ENCODE measurements around the gene CDK1.

CDK1 gene

DNA sequence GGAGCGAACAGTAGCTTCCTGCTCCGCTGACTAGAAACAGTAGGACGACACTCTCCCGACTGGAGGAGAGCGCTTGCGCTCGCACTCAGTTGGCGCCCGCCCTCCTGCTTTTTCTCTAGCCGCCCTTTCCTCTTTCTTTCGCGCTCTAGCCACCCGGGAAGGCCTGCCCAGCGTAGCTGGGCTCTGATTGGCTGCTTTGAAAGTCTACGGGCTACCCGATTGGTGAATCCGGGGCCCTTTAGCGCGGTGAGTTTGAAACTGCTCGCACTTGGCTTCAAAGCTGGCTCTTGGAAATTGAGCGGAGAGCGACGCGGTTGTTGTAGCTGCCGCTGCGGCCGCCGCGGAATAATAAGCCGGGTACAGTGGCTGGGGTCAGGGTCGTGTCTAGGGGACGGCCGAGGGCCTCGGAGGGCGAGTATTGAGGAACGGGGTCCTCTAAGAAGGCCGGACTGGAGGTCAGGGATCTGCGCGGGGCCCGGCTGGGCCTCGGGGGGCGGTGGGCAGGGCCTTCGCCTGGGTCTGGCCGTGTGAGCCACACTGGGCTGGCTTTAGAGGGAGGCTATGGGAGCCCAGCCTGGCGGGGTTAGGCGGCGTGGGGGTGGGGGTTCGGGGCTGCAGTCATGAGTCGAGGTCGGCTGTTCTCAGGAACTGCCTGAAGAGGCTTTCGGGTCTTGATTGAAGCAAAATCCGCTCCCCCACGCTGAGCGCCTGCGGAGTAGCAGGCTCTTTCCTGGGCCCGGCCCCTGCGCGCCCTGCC lies at the start of gene CDK1:
TSS of gene CDK1 (plus strand) at position 265 of the 757 bp plus-strand sequence. CDS start 1,688 bp downstream, outside the sequence.
- DNase-seq (ENCODE audit: low read depth): peak; percentile 89

- no peak for DNase-seq (ENCODE audit: low read depth)
Observed at GRCh38 chr10:60729106-60729505, 49.2 kb upstream of the CDK1 start.

- peak; percentile 1 for DNase-seq (ENCODE audit: low read depth)
Observed at GRCh38 chr10:60731134-60731885, 47.0 kb upstream of the CDK1 start.

DNA sequence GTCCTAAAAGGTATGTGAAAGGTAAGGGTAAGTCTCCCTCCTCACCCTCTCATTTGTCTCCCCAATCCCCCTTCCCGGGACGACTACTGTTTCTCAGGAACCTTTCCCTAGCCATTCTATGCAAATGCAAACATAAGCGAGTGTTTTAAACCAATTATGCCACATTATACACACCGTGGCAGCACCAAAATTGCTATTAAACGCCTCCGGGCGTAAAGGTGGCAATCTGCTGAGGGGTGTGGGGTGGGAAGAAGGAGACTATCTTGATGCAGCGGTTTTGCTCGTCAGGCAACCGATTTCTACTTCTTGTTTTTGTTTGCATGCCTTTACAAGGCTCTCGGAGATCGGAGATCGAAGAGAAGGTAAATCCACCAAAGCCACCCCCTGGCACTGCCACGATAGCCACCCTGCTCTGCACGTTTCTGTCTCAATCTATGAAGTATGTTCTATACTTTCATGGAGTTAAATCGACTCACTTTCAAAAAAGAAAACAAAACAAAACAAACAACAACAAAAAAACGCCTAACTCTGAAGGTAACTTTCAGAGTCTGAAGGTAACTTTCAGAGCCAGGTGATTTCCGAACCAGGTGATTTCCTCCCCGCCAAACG lies 46.0 kb upstream of the CDK1 start:
- DNase-seq (ENCODE audit: low read depth): no peak

- peak; percentile 29 for DNase-seq (ENCODE audit: low read depth)
Observed at GRCh38 chr10:60732807-60733516, 45.3 kb upstream of the CDK1 start.

DNA sequence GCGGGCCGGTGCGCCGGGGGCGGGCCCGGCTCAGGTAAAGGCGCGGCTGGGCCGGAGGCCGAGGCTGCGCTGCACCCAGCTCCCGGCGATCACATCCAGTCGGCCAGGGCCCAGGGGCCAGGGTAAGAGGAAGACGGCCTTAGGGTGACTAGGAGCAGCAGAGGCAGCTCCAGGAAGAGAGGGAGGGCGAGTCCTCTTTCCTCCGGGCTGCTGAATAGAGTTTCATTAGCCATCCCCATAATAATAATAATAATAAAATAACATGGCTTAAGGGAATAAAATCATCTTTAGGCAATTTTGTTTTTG lies 44.8 kb upstream of the CDK1 start:
- DNase-seq (ENCODE audit: low read depth): no peak

DNA sequence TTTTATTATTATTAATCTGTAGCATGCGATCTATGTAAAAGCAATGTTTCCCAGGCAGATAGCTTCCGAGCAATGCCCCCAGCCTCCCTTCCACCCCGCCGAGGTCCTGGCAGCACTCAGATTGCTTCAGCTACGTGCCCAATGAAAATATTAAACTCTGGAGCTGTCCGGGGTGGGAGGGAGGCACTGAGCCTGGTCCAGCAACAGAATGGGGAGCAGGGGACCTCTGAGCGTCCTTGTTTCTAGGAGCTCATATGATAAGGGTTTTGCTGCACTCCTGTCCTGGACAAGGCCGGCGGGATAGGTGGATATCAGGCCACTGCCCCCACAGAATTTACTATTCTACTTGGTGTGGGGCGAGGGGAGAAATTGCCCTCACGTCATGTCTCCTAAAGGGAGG lies 44.5 kb upstream of the CDK1 start:
- DNase-seq (ENCODE audit: low read depth): no peak

GRCh38 chr10:60734226-60734625 lies 44.1 kb upstream of the CDK1 start:
- no peak for DNase-seq (ENCODE audit: low read depth)

DNA sequence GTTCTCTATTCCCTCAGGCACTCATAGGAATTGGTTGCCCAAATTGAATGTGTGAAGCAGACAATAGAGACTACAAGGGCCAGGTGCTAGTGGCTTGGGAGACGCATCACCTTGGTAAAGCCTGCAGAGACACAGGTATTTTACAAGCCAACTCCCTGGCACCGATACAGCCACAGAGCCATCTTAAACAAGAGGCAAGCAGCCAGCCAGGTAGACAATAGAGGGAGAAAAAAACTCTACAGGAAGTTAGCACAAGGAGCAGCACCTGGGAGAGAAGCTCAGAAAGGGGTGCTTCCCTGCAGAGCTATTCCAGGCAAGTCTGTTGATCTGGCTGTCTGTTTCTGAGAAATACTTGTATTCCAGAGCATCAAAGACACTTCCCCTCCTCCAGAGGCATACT lies 43.0 kb upstream of the CDK1 start:
- no peak for DNase-seq (ENCODE audit: low read depth)

GRCh38 chr10:60737242-60737641 lies 41.0 kb upstream of the CDK1 start:
- no peak for DNase-seq (ENCODE audit: low read depth)

GRCh38 chr10:60739558-60739957 lies 38.7 kb upstream of the CDK1 start:
- DNase-seq (ENCODE audit: low read depth): no peak

DNA sequence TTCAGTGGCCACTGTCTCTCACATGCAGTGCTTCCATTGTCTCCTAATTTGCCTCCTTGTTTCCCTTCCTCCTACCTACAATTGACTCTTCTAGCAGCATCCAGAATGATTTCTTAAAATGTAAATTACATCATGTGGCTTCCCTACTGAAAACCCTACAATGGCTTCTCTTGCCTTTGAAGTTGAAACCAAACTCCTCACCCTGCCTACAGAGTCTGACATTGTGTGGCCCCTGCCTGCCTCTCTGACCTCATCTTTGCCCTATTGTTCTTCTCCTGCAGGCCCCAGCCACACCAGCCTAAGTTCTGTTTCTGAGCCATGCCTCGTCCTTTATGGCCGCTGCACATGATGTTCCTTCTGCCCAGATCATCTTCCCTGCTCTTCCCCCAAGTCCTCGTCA lies 35.8 kb upstream of the CDK1 start:
- no peak for DNase-seq (ENCODE audit: low read depth)

- DNase-seq (ENCODE audit: low read depth): no peak
Observed at GRCh38 chr10:60747817-60748469, 30.3 kb upstream of the CDK1 start.

- no peak for DNase-seq (ENCODE audit: low read depth)
Observed at GRCh38 chr10:60753152-60753551, 25.1 kb upstream of the CDK1 start.

DNA sequence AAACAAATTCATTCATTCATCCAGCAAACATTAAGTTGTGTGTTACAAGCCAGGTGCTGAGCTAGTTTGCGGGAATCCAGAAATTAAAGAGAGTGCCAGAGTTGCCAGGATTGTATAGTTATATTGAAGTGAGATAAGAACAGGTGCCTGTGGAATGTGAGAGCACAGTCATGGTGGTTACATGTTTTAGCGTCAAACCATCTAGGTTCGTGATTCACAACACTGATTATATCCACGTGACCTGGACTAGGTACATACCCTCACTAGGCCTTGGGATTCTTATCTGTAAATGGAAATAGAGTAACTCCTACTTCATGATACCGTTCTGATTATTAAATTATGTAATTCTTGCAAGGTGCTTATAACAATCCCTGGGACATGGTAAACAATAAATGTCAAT lies 24.5 kb upstream of the CDK1 start:
- DNase-seq (ENCODE audit: low read depth): no peak

GRCh38 chr10:60757420-60757895 lies 20.8 kb upstream of the CDK1 start:
- DNase-seq (ENCODE audit: low read depth): no peak

DNA sequence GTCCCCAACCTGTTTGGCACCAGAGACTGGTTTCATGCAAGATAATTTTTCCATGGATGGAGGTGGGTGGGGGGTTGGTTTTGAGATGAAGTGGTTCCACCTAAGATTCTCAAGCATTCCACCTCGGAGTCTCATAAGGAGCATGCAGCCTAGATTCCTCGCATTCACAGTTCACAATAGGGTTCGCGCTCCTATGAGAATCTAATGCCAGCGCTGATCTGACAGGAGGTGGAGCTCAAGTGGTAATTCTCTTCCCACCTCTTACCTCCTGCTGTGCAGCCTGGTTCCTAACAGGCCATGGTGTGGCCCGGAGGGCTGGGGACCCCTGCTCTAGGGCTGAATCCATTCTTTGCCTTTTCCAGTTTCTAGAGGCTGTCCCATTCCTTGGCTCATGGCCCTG lies 19.1 kb upstream of the CDK1 start:
- DNase-seq (ENCODE audit: low read depth): no peak

- DNase-seq (ENCODE audit: low read depth): no peak
Observed at GRCh38 chr10:60760711-60761210, 17.5 kb upstream of the CDK1 start.

DNA sequence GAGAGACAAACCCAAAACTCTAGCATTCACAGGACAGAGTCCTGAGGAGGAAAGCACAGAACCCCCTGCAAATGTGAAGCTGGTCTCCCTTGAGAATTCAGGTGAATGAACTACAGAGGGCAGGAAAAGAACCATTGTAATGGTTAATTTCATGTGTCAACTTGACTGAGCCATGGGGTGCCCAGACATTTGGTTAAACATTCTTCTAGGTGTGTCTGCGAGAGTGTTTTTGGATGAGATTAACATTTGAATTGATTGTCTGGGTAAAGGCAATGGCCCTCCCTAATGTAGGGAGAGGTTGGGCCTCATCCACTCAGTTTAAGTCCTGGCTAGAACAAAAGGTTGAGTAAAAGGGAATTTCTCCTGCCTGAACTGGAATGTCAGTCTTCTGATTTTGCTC lies 15.7 kb upstream of the CDK1 start:
- DNase-seq (ENCODE audit: low read depth): no peak

- DNase-seq (ENCODE audit: low read depth): no peak
Observed at GRCh38 chr10:60767424-60767823, 10.9 kb upstream of the CDK1 start.

DNA sequence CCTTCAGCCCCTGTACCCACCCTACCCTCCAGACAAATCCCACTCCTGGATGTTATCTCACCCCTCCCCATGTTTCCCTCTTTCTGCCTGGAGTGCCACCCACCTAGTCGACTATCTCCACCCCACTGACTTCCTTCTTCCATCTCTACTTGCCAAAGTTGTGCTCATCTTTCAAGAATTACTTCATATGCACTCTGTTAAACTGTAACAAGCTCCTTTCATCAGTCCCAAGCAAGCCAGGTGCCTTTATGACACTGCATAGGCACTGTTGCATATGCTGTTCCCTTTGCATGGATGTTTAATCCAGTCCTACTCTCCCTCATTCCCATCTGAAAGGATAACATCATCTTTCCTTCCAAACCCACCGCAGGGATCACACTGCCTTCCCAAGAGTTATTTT lies 8.9 kb upstream of the CDK1 start:
- no peak for DNase-seq (ENCODE audit: low read depth)

DNA sequence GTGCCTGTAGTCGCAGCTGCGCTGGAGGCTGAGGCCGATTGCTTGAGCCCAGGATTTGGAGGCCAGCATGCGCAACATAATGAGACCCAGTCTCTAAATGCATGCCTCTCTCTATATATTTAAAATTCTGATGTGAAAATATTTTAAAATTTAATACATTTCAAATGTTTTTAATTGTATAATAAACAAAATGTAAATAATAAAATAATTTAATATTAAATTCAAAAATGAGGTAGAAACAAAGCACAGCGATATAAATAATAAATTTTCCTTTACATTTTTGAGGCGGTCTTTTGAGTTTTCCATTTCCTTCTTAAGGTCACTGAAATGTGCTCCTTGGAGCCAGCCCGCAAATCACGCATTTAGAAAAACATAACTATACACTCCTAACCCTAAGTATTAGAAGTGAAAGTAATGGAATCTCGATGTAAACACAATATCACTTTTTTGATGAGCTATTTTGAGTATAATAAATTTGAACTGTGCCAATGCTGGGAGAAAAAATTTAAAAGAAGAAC lies 523 bp upstream of the CDK1 start:
- no peak for DNase-seq (ENCODE audit: low read depth)

Measured in activated T-cell treated with anti-CD3 and anti-CD28 coated beads for 48 hours (primary cell).